Mesenchymal stem cell (in vitro differentiated cells and primary cell): Measurements from ENCODE around the gene BMPER.

Source experiments
- DNase-seq: peaks from one replicate; pipeline ENCODE4 v3.0.0-alpha.2; 2013
- H2AFZ ChIP-seq: one replicate; pipeline ENCODE4 v1.6.1; 2013; ENCODE audit warnings: low read depth, mild to moderate bottlenecking, control low read depth, inconsistent platforms, low read length, moderate library complexity
- H2AK5ac ChIP-seq: 2 replicates; pipeline ENCODE4 v1.6.1; 2013; ENCODE audit warnings: low read length, moderate library complexity, mild to moderate bottlenecking, inconsistent platforms; ENCODE audit not compliant: severe bottlenecking
- H2BK120ac ChIP-seq: one replicate; pipeline ENCODE4 v1.6.1; 2013; ENCODE audit warnings: low read depth, mild to moderate bottlenecking, inconsistent platforms, low read length, moderate library complexity
- H2BK12ac ChIP-seq, 2 experiments: one replicate each; pipeline ENCODE4 v1.6.1; 2013; ENCODE audit warnings: inconsistent platforms in 2 of 2, low read length in 2 of 2, mild to moderate bottlenecking in 2 of 2, moderate library complexity in 2 of 2, control low read depth in 1 of 2
- H2BK15ac ChIP-seq: one replicate; pipeline ENCODE4 v1.6.1; 2013; ENCODE audit warnings: mild to moderate bottlenecking, low read depth, inconsistent platforms; ENCODE audit not compliant: poor library complexity, severe bottlenecking
- H2BK5ac ChIP-seq: 2 replicates; pipeline ENCODE4 v1.6.1; 2013; ENCODE audit warnings: low read depth, mild to moderate bottlenecking, low read length, control low read depth, inconsistent platforms; ENCODE audit not compliant: poor library complexity, severe bottlenecking
- H3K14ac ChIP-seq, 2 experiments: one replicate each; pipeline ENCODE4 v1.6.1; 2013; ENCODE audit warnings: inconsistent platforms in 2 of 2, low read length in 2 of 2, control low read depth in 1 of 2, mild to moderate bottlenecking in 1 of 2, moderate library complexity in 1 of 2
- H3K18ac ChIP-seq, 2 experiments: one replicate each; pipeline ENCODE4 v1.6.1; 2013; ENCODE audit warnings: inconsistent platforms in 2 of 2, low read length in 2 of 2, control low read depth in 1 of 2, low read depth in 1 of 2, mild to moderate bottlenecking in 1 of 2
- H3K23ac ChIP-seq, 2 experiments: one replicate each; pipeline ENCODE4 v1.6.1; 2013; ENCODE audit warnings: inconsistent platforms in 2 of 2, low read length in 2 of 2, mild to moderate bottlenecking in 2 of 2, moderate library complexity in 2 of 2, control low read depth in 1 of 2
- H3K27ac ChIP-seq: 2 replicates; pipeline ENCODE4 v1.5.1; 2013; ENCODE audit warnings: mild to moderate bottlenecking, moderate library complexity, low read length, control low read depth, inconsistent platforms; ENCODE audit not compliant: poor library complexity, severe bottlenecking
- H3K27me3 ChIP-seq, 2 experiments: 2 replicates each; pipeline versions ENCODE4 v1.6.1 to v1.7.0; 2013; ENCODE audit warnings: low read length in 2 of 2, mild to moderate bottlenecking in 2 of 2, moderate library complexity in 2 of 2, control low read depth in 1 of 2, inconsistent platforms in 1 of 2; ENCODE audit not compliant: control insufficient read depth in 1 of 2, insufficient read depth in 1 of 2
- H3K36me3 ChIP-seq, 2 experiments: 2 replicates each; pipeline versions ENCODE4 v1.6.1 to v1.7.0; 2013; ENCODE audit warnings: low read length in 2 of 2, control low read depth in 1 of 2, inconsistent platforms in 1 of 2, low read depth in 1 of 2, mild to moderate bottlenecking in 1 of 2; ENCODE audit not compliant: insufficient read depth in 2 of 2, control insufficient read depth in 1 of 2
- H3K4ac ChIP-seq, 2 experiments: one replicate each; pipeline ENCODE4 v1.6.1; 2013; ENCODE audit warnings: inconsistent platforms in 2 of 2, low read length in 2 of 2, mild to moderate bottlenecking in 2 of 2, moderate library complexity in 2 of 2, control low read depth in 1 of 2, low read depth in 1 of 2
- H3K4me1 ChIP-seq: 2 replicates; pipeline ENCODE4 v1.6.1; 2013; ENCODE audit warnings: low read depth, low read length, control low read depth; ENCODE audit not compliant: control insufficient read depth, insufficient read depth
- H3K4me2 ChIP-seq: 2 replicates; pipeline ENCODE4 v1.6.1; 2013; ENCODE audit warnings: low read length, mild to moderate bottlenecking, inconsistent platforms; ENCODE audit not compliant: poor library complexity, severe bottlenecking
- H3K4me3 ChIP-seq, 2 experiments: 2 replicates each; pipeline versions ENCODE4 v1.5.1 to v1.7.0; 2013; ENCODE audit warnings: low read length in 2 of 2, mild to moderate bottlenecking in 2 of 2, control low read depth in 1 of 2, low read depth in 1 of 2; ENCODE audit not compliant: insufficient read depth in 1 of 2
- H3K79me1 ChIP-seq: replicated peaks from 2 replicates; pipeline ENCODE4 v1.6.1; 2013; ENCODE audit warnings: mild to moderate bottlenecking, control low read depth, low read length, inconsistent platforms; ENCODE audit not compliant: poor library complexity, severe bottlenecking
- H3K9ac ChIP-seq: 2 replicates; pipeline ENCODE4 v1.7.0; 2013; ENCODE audit warnings: mild to moderate bottlenecking, low read length, moderate library complexity
- H3K9me3 ChIP-seq: 2 replicates; pipeline ENCODE4 v1.7.0; 2013; ENCODE audit warnings: mild to moderate bottlenecking, low read length; ENCODE audit not compliant: control insufficient read depth
- H4K8ac ChIP-seq: one replicate; pipeline ENCODE4 v1.6.1; 2013; ENCODE audit warnings: inconsistent platforms, mild to moderate bottlenecking, low read length, moderate library complexity
- H4K91ac ChIP-seq: one replicate; pipeline ENCODE4 v1.6.1; 2013; ENCODE audit warnings: mild to moderate bottlenecking, low read length, inconsistent platforms
- WGBS: methylation state at CpG from one replicate; pipeline ENCODE4 v1.1.7; 2013; ENCODE audit warnings: mixed read lengths; 5-methylcytosine and 5-hydroxymethylcytosine counted together

BMPER gene

DNA sequence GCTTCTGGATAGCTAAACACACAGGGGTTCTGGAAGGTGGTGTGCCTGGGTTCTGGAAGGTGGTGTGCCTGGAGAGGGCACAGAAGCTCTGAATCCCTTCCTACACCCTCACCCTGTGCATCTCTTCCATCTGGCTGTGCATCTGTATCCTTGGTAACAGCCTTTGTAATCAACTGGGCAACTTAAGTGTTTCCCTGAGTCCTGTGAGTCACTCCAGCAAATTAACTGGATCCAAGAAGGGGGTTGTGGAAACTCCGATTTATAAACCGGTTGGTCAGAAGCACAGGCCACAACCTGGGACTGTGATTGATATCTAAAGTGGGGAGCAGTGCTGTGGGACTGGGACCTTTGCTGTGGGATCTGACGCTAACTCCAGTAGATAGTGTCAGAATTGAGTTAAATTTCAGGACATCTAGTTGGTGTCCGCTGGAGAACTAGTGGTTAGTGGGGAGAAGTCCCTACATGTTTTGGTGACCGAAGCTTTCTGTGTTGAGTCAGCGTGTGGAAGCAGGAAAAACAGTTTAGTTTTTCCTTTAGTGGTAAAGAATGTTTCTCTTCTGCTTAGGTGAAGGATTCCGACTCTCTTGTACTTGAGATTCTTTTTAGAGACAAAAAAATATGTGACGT, 228.1 kb downstream of the BMPER start:
- H3K14ac ChIP-seq = no peak overlapping the region
- no peaks in the 10 kb centered on the region for H3K36me3 ChIP-seq
- no peak overlapping the region for H2BK15ac ChIP-seq
- no peak overlapping the region for H3K4me2 ChIP-seq
- WGBS = 25% methylated on average over 8 of the region's 8 CpGs
- no peak overlapping the region for H3K4me3 ChIP-seq
- peaks cover 0 to 19% of the 10 kb centered on the region in 2 experiments for H3K27me3 ChIP-seq
- no peak overlapping the region for H2BK5ac ChIP-seq
- no peak overlapping the region for H3K27ac ChIP-seq
- DNase-seq = peak; percentile 98
- no peak overlapping the region for H4K91ac ChIP-seq
- H3K9ac ChIP-seq = peak overlapping the region; percentile 91
- peak overlapping the region in 1 of 2 experiments; percentile 40 for H3K18ac ChIP-seq
- no peak overlapping the region for H2BK12ac ChIP-seq
- no peak overlapping the region for H2AFZ ChIP-seq
- no peaks in the 10 kb centered on the region for H3K79me1 ChIP-seq
- no peak overlapping the region for H3K4ac ChIP-seq
- no peak overlapping the region for H2BK120ac ChIP-seq
- H2AK5ac ChIP-seq = no peak overlapping the region
- H4K8ac ChIP-seq = no peak overlapping the region
- H3K23ac ChIP-seq = no peak overlapping the region
- H3K9me3 ChIP-seq = no peaks in the 10 kb centered on the region
- H3K4me1 ChIP-seq = no peaks in the 10 kb centered on the region

DNA sequence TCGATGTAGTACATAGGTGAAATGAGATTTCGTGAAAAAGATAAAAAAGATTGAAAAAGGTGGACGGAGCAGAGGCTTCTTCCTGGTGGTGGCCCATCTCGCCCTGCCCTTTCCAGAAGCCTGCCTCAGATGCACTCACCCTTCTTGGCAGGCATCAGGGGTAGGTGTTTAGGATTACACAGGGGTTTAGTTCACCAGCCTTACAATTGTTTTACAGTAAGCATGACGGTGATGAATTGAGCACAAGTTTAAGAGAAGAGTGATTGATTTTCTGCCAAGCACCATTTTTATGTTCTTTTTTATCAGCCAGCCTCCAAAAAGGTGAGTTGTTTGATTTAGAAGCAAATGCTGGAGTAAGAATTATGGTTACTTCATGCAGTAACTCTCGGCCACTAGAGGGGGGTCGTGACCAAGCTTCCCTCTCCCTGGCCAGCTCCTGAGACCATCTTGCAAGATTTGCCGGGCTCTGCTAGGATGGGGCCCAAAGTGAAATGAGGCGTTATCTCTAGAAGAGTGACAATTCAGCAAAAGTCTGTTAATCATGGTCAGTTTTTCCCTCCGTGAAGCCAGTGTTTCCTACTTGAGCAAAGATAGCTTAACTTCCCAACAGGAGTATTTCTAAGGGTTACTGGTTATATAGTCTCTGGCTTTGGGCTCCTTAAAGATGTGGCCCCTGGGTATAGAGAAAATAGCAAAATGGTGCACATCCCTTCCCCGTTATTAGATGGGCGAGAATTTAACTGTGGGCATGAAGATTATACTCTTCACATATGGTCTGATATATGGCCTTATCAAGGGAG, 228.8 kb downstream of the BMPER start:
- 45% methylated on average over 11 of the region's 12 CpGs for WGBS

DNA sequence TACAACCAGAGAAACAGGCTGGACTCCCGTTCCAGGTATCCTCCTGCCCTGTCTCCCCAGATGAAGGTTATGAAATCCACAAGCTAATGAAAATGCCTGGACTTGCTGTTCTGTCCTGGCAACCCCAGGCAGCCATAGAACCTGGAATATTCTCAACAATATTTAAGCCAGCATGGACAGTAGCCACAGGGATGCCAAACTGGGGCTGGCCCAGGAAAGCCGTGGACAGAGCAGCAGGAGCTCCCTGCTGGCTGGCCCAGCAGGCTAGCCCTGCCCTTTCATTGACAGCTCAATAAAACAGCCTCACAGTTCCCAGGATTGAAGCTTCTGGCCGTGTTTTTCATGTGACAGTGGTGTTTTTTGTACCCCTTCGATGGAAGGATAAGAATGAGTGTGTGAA, 230.6 kb downstream of the BMPER start:
- 83% methylated on average over 4 of the region's 4 CpGs for WGBS
- no peak for DNase-seq
- Histone ChIP-seq H2BK12ac (no peak overlapping the region), H3K9ac (peak overlapping the region; percentile 91), H3K4me2 (no peak overlapping the region), H3K23ac (no peak overlapping the region), H3K9me3 (no peaks in the 10 kb centered on the region), H2BK120ac (no peak overlapping the region), H4K91ac (no peak overlapping the region), H3K36me3 (no peaks in the 10 kb centered on the region), H3K27me3 (peaks cover 0 to 19% of the 10 kb centered on the region in 2 experiments), H3K27ac (no peak overlapping the region), H3K4ac (peak overlapping the region in 1 of 2 experiments; percentile 51), H3K4me1 (no peaks in the 10 kb centered on the region), H2BK5ac (no peak overlapping the region), H3K79me1 (no peaks in the 10 kb centered on the region), H3K4me3 (no peak overlapping the region), H2AFZ (no peak overlapping the region), H4K8ac (no peak overlapping the region), H2AK5ac (no peak overlapping the region), H2BK15ac (no peak overlapping the region), H3K18ac (peak overlapping the region in 1 of 2 experiments; percentile 52), H3K14ac (no peak overlapping the region)

More for the DNA sequence above, 228.8 kb downstream of the BMPER start:
- no peak overlapping the region for H2BK12ac ChIP-seq
- no peak overlapping the region for H4K8ac ChIP-seq
- no peak overlapping the region for H3K18ac ChIP-seq
- H2BK120ac ChIP-seq = no peak overlapping the region
- no peaks in the 10 kb centered on the region for H3K4me1 ChIP-seq
- H3K4ac ChIP-seq = peak overlapping the region in 1 of 2 experiments; percentile 56
- H3K27ac ChIP-seq = no peak overlapping the region
- no peak overlapping the region for H2BK15ac ChIP-seq
- no peaks in the 10 kb centered on the region for H3K79me1 ChIP-seq
- no peak overlapping the region for H3K14ac ChIP-seq
- H3K4me3 ChIP-seq = no peak overlapping the region
- H3K9me3 ChIP-seq = no peaks in the 10 kb centered on the region
- H2BK5ac ChIP-seq = no peak overlapping the region
- H4K91ac ChIP-seq = no peak overlapping the region
- peaks cover 0 to 19% of the 10 kb centered on the region in 2 experiments for H3K27me3 ChIP-seq
- H2AK5ac ChIP-seq = no peak overlapping the region
- no peak overlapping the region for H3K23ac ChIP-seq
- H2AFZ ChIP-seq = no peak overlapping the region
- H3K9ac ChIP-seq = peak overlapping the region; percentile 91
- H3K36me3 ChIP-seq = no peaks in the 10 kb centered on the region
- H3K4me2 ChIP-seq = no peak overlapping the region
- peak; percentile 87 for DNase-seq

DNA sequence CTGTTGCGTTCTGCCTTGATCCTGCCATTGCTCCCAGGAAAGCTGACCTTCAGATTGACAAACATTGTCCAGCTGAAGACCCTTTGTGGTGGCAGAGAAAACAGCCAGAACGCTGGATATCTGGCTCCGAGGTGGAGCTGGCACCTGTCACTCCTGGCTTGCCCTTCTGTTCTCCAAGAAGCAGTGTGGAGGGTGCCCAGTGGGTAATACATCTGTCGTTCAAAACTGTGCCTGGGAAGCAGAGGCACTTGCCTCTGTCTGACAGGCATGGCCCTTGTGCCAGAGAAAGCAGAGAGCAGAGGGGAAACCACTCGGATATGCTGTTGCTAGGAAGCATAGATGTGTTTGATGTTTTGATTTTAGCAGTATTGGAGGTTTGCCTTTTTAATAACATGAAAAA, 231.4 kb downstream of the BMPER start:
- Histone ChIP-seq H3K36me3 (no peaks in the 10 kb centered on the region), H3K18ac (no peak overlapping the region), H3K27me3 (peaks cover 0 to 19% of the 10 kb centered on the region in 2 experiments), H3K9ac (no peak overlapping the region), H4K91ac (no peak overlapping the region), H2BK5ac (no peak overlapping the region), H2BK15ac (no peak overlapping the region), H3K23ac (no peak overlapping the region), H2AK5ac (no peak overlapping the region), H3K79me1 (no peaks in the 10 kb centered on the region), H3K4ac (no peak overlapping the region), H3K9me3 (no peaks in the 10 kb centered on the region), H3K14ac (no peak overlapping the region), H3K4me3 (no peak overlapping the region), H3K4me1 (no peaks in the 10 kb centered on the region), H2AFZ (no peak overlapping the region), H3K4me2 (no peak overlapping the region), H2BK12ac (peak overlapping the region in 1 of 2 experiments; percentile 52), H2BK120ac (no peak overlapping the region), H3K27ac (no peak overlapping the region), H4K8ac (no peak overlapping the region)
- DNase-seq = no peak
- WGBS = 95% methylated on average over 5 of the region's 5 CpGs
